HG02870 (cell line): ENCODE results near the gene LANCL2.

ENCODE experiments used
- ATAC-seq: cut with Tn5 transposase; IDR thresholded peaks from one replicate; pipeline ENCODE4 v1.9.1; 2021; ENCODE audit warnings: mild to moderate bottlenecking, moderate library complexity; ENCODE audit not compliant: unreplicated experiment

Gene LANCL2

DNA sequence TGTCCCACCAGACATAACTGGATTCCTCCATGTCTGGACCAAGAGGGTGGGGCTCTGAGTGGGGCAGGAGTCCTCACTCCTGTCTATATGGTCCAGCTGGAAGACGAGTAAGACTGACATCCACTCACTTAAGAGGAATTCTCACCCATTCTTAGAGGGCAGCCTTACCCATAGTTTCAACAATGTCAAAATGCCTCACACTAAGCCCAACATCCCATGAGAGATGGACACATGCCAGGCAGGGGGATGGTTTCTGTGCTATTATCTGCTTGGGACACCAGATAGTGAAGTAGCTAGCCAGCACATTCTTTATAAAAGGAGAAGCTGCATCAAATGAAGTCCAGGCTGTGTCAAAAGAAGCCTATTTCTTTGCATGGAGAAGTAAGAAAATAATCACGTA lies 4.7 kb upstream of the LANCL2 start:
- no peak for ATAC-seq

DNA sequence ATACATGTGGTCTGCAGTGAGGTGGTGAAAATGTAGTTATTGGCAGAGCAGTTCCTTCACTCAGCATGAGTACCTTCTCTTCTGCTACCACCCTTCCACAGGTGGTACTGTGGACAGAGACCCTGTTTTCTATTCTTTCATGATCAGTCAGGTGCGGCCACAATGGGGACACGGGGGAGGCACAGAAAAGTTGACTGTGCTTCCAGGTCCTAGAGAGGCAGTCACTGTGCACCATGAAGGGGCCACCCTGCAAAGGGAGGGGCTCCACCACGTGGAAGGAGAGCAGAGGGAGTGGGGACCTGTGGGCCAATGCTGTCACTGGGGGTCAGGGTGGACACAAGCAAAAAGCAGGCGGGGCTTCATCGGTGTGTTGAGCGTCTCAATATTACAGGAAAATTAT lies 3.6 kb upstream of the LANCL2 start:
- no peak for ATAC-seq

DNA sequence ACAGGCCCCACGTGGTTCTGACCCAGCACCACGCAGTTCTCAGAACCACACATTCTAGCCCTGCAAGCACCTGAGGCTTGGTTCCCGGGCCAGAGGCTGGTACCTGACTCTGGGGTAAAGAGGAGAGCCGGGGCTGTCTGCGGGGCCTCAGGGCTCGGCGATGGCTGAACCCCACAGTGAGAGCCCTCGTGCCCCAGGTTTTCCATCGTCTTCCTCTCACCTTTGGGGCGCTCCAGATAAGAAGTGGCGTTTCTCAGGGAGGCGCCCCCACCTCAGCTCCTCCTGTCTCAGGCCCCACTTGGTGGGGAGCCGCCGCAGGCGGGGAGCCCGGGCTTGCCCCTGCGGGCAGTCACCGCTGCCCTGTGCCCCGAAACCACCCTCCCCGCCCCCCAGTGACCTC lies 2.2 kb upstream of the LANCL2 start:
- ATAC-seq, result no peak

DNA sequence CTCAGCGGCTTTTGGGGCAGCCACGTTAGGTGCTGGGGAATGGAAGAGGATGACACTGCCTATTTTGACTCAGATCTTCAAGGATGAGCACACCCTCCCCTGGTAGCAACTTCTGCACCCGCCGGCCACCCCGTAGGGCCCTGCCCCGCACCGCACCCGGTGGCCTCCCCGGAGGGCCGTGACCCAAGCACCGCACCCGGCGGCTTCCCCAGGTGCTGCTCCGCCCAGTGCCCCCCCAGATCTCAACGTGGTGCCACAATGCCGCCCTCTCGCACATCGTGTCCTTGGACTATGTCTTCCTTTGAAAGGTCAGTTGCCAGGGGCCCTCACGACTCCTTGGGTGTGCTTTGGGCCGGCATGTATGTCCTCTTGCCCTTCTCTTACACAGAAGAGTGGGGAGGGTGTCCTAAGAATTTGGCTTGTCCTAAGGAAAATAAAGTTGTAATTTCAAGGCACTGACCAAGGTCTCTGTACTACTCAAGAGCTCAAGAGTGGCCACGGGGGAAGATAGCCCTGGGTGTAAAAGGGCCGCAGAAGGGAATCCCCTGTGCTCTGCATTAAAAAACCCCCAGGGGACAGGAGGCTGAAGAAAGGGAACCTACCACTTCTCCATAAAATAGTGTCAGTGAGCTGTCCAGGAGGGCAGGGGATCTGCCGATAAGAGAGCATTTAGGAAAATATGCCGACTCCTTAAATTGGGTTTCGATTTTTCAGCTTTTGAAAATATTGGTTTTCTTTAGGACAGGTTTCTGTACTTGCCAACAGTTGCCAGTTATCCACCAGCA lies 1.6 kb upstream of the LANCL2 start:
- ATAC-seq, result no peak

DNA sequence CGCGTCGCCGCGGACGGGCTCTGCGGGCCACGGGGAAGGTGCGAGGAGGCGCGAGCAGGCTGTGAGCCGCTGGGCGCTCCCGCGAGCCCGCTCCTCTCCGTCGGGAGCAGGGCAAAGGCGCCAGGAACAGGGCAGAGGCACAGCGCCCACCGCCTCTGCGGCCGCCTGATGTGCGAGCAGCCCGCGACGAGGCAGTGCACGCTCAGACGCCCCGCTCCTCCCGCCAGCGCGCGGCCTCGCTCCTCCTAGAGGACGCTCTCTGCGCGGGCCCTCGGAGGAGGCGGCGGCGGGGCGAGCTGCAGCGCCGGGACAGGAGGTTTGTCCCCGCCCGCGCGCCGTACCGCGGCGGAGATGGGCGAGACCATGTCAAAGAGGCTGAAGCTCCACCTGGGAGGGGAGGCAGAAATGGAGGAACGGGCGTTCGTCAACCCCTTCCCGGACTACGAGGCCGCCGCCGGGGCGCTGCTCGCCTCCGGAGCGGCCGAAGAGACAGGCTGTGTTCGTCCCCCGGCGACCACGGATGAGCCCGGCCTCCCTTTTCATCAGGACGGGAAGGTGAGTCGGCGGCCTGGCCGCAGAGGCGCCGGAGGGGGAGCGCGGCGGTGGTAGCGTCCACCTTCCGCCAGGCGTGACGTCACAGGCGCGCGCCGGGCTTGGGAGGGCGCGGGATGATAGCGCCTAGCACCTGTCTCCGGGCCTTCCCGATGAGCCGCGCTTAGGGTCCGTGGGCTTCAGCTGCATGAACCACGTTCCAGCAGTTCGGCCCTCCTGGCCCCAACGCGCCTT lies 731 bp downstream of the LANCL2 start:
- peak; percentile 82 for ATAC-seq

DNA sequence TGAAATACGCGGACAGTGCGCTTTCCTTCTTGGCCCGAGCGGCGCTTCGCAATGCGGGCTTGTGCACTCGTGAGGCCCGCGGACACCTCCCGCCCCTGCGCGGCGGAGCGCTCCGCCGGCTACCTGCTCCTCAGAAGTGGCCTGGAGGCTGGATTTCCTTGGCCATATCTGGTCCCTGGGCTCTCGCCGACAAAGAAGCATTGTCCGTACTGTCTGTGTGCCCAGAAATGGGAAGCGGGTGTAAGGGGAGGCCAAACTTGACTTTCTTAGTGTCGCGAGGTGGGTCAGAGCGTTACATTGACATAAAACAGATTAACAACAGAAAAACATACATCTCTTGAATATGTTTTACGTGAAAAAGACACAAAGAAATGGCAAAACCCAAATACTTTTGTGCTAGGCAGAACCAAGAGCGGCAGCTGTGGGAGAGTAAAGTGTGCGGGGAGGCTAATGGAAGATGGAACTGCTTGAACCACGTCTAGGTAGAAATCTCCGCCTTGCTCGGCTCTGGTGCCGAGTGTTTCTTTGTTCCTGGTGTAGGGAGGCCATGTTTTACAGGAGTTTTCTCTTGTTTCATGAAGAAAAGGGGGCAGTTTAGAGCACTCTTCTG lies 1.4 kb downstream of the LANCL2 start:
- peak; percentile 14 for ATAC-seq

DNA sequence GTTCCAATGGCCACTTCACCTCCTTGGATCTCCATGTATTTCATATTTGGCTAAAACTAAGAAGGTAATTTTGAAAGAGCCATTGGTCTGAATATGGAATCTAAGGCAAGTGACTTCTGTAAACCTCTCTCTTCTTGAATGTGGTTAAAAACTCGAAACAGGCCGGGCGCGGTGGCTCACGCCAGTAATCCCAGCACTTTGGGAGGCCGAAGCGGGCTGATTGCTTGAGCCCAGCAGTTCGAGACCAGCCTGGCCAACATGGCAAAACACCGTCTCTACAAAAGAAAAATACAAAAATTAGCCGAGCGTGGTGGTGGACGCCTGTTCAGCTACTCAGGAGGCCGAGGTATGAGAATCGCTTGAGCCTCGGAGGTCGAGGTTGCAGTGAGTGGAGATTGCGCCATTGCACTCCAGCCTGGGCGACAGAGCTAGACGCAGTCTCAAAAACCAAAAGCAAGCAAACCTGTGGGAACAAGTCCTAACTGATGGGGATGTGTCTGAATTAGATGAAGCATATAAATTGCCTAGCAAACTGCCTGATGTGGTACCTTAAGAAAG lies 2.2 kb downstream of the LANCL2 start:
- ATAC-seq, result no peak

DNA sequence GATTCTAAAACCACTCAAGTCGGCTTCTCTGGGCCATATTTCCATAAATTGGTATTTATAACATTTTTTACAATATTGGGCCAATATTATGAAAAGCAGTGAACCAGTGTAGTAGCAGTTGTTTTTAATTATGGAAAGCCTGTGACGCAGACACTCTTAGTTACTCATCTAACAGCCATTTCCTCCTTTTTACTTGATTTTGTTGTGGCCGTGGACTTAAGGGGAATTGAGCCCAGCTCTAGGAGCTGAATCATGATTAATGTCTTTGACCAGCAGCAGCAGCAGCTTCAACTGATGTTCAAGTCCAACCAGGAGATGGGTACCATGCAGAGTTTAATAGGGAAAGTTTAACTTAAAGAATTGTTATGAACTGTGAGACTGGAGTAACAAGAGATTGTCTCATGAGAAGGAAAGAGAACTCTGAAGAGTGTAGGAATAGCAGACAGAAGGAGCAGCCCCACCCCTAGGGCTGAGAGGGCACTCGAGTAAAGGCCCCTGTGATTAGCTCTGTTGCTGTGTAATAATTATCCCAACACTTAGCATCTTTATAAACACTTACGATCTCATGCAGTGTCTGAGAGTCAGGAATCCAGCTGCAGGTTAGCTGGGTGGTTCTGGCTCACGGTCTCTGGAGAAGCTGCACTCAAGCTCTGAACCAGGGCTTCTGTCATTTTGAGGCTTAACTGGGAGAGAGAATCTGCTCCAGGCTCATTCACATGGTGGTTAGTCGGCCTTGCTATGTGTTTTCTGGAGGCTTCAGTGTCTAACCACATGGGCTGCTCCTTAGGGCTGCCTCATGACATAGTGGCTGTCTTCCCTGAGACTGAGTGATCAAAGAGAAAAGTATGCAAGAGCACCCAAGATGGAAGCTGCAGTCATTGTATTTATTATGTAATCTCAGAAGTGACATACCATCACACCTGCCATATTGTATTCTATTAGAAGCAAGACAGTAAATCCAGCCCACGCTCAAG lies 4.6 kb downstream of the LANCL2 start:
- no peak for ATAC-seq

DNA sequence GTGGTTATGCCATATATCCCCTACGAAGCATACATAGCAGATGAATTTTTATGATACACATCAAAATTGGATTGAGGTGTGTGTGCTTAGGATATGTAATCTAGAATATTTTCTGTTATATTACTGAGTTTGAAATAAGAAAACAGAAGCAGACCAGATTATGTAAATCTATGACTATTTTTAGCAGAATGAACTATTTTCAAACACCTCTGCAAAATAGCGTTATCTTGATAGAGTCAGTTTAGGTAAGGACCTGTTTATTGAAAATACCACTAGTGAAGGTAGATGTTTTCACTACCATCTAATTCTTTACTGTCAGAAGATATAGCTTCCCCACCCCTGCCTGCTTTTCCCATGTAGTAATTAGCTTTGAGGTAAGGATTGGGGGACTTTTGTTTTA lies 9.1 kb downstream of the LANCL2 start:
- peak; percentile 63 for ATAC-seq

DNA sequence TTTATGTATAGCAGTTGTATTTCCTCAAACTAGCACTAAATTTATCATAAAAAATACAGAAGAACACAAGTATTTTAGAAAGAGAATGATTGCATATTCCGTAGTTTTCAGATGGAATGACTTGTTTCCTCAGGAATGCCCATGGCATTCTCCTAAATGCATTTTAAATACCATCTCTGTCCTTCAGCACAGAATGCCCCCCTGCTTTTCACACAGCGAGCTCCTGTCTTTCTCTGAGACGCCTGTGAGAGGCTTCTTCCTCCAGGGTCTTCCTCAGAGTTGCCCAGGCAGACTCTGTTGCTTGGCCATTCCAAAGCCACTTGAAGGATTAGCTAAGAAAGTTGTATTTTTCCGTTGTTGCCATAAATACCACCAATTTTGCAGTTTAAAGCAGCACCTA lies 10.1 kb downstream of the LANCL2 start:
- ATAC-seq, result no peak

DNA sequence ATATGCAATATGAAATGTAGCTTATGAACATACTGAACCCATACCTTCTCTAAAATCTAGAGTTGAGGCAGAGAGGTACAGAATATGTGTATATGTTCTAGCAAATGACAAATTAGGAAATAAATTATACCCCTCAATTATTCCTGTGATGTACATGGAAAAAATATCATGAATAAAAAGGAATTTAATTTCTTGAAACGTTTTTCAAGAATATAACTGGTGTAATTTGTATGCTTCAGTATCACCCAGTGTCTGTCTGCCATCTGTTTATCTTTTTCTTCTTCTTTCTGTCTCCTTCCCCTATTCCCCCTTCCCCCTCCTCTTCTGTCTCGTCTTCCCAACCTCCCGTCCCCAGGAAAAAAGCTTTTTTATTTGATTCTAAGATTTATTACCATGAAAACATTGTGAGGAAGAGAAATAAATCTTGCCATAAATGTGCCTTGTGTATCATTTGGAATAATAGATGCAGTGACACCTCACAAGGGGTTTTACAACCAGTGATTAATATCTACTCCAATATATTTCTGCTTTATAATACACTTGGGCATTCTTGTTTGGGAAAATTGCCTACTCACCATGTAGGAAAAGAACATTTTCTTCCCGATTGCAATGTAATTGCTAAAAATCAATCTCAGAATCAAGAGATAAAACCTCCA lies 12.2 kb downstream of the LANCL2 start:
- no peak for ATAC-seq

DNA sequence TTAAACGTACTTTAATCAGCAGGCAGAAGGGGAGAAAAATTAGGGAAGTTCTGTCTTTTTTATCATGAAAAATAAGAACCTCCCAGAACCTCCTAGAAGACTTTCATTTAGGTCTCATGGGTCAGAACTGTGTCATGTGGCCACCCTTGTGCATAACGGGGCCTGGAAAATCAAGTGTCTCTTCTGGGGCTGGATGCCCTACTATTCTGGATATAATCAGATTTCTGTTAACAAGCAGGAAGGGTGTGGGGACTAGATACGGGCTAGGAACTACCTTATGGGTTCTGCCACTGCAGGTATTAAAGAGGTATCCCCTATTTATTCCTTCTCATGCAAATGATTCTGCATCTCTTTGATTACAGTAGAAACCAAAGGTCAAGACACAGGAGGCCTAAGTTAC lies 14.1 kb downstream of the LANCL2 start:
- no peak for ATAC-seq

DNA sequence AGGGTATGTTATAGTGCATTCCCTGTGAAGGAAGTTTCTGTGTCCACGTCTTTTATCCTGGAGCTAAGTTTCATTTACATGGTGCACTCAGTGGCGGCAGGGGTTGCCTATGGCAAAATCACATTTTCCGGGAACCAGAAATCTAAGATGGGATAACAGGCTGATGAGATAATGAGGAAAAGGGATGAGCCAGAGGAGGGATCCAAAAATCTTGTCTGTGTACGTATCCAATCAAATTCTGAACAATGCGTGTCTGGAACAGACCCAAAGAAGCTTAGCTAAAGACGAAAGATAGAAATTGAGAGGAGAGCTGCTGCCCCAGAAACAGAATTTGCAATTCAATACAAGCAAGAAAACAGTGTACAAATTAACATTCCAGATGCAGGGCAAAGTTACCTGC lies 16.1 kb downstream of the LANCL2 start:
- ATAC-seq, result no peak

DNA sequence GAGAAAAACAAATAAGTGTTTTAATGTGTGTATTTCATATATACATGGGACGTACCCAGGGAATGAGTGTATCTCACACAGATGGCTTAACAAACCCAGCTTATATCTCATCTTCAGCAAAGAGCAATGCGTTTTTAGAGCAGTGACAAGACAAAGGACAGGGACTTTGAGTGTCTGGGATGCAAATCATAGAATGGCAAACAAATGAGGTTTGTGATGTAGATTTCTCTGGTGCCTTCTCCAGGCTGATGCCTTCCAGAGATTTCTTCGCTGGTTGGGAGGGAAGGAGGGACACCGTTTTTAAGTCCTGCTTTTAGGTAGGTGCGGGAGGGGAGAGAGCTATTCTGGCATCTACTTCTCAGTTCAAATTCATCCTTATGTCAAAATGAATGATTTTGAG lies 16.6 kb downstream of the LANCL2 start:
- no peak for ATAC-seq

DNA sequence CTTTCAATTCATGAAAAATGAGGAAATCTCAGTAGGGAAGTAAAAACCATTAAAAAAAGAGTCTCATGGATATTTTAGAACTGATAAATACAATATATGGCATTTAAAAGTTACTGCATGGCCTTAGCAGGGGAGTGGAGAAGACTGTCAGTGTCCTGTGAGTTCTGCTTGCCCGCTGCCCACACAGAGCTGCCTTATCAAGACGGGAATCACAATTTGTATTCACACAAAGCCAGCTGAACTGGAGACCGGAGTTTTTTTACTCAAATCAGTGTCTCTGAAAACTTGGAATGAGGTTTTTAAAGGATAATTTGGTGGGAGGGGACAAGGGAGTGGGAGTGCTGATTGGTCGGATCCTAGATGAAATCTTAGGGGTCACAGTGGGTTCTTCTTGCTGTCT lies 17.1 kb downstream of the LANCL2 start:
- ATAC-seq, result no peak

DNA sequence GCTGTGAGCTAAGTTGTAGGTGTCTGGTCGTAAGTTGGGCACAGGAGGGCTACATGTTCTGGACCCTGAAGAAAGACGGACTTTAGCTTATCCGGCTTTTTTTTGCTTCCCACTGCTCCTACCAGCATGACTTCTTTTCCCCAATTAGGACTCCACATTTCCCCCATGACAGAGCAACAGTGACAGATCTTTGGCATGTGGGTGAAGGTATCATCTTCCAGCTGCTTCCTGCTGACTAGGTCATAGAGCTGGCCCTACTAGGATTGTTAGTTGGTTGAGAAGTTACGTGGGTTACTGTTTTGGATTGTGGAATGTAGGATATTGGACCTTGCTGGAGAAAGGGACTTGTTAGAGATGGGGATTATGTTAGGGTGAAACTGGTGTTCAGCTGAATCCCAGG lies 21.4 kb downstream of the LANCL2 start:
- ATAC-seq, result no peak

DNA sequence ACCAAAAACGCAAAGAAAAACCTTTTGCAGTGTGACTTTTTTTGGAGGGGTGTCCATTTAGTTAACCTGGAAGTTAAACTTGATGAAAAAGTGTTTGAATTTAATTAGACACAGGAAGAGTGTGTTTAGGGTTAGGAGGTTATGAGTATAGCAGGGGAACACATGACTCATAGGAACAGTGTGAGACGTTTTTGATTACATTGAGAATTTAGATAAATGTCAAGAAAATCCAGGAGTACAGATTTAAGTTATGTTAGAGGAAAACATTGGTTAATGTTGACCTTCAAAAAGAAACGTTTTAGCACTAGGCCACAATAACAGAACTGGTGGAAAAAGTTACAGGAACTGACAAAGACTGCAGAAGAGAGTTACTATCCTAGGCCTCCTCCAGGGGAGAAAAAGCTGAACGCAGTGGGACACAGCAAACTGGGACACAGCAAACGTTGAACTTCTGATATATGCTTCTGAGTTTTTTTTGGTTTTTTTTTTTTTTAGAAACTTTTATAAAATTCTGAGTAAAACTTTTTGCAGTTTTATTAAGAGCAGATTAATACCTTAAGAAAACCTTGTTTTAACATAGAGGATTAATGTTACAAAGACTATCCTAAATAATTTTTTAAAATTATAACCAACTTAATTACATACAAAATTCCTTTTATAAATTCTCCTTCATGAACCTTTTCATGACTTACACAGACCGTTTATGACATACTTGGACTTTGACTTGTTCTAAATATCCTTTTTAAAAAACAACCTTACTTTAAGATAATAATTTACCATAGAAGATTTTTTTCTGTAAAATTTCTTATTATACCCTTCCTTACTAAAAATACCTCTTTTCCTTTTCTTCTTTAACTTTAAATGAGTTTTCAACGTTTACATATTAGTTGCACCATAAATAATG lies 22.2 kb downstream of the LANCL2 start:
- ATAC-seq, result no peak

DNA sequence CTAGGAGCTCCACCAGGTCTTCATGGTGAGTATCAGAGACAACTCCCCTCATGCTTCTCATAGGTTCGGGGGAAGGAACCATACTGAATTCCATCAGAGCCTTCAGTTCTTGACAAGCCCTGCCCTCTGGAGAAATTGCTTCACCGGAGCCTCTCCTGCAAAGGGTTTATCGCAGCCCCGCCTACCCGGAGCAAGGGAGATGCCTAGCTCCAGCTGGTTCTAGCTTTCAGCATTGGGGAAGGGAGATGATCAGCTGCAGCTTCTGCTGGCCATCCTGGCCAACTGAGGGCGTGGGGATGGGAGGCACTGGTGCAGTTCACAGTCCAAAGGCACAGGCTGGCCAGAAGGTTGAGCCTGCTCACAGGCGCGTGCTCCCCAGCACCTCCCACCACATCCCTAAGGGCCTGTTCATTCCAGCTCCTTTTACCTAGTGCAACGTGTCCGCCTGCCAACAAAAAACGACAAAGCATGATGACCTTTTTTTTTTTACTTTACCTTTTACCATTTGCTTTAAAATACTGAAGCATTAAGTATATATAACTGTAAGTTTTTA lies 31.2 kb downstream of the LANCL2 start:
- ATAC-seq, result no peak

DNA sequence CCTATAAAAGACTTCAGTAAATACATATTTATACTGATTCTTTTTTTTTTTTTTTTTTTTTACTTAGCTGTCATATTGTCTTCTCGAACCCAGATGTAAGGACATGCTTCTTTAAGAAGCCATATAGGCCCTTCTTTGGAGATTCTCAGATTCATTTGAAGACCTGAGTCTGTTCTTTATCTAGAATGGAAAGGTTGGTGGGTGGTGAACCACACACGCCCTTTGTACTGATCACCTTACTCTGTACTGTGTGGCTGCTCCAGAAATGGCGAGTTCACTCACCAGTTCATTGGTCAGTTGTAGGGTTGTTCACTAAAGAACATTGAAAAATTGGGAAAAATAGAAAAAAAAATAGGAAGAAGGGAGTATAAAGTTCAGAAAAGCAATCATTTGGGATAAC lies 32.5 kb downstream of the LANCL2 start:
- no peak for ATAC-seq
